GM12878 (cell line): ENCODE results near the gene FNDC3B. TPM values are rescaled to one million over a fixed set of nuclear protein-coding genes. Genes with fewer than 3 reads are reported as not detected.

Experiments used
- ATAC-seq: fragments of 200-7000 bp; cut with Tn5 transposase; 3 replicates; pipeline ENCODE4 v1.9.1; 2020; ENCODE audit warnings: mild to moderate bottlenecking, moderate library complexity
- BruUV-seq: library from RNA; stranded (reverse); fragments of 400-500 nt; replicated peaks from 2 replicates; lab custom pipeline; 2021; lab: Mats Ljungman, UMichigan
- CTCF ChIA-PET: fragments of 300-600 bp; sonication (Branson Sonifier 250); formaldehyde crosslinking; extraction: SDS; loops from one replicate; lab custom pipeline; 2021; ENCODE audit warnings: inconsistent platforms; lab: Yijun Ruan, JAX
- POLR2A ChIA-PET: fragments of 350-600 bp; formaldehyde crosslinking; extraction: SDS; loops from one replicate; lab custom pipeline; 2021; ENCODE audit warnings: inconsistent platforms; lab: Charles Lee
- RAD21 ChIA-PET: fragments of 300-600 bp; sonication (Branson Sonifier 250); formaldehyde crosslinking; loops from one replicate; lab custom pipeline; 2023; ENCODE audit warnings: antibody characterized with exemption; ENCODE audit not compliant: unreplicated experiment; lab: Charles Lee
- SMC1A ChIA-PET: fragments of 300-600 bp; sonication (Branson Sonifier 250); formaldehyde crosslinking; loops from one replicate; lab custom pipeline; 2023; ENCODE audit not compliant: unreplicated experiment, uncharacterized antibody; lab: Charles Lee
- DNase-seq: peaks from one replicate; pipeline ENCODE4 v3.0.0-alpha.2; 2011; ENCODE audit warnings: low read depth, low spot score
- FAIRE-seq: peaks from 3 replicates; lab custom pipeline; 2011; peaks lifted over from hg19 to GRCh38; lab: Jason Lieb, UNC
- H2AFZ ChIP-seq: 2 replicates; pipeline ENCODE4 v1.6.0; 2011; ENCODE audit warnings: low read depth, low read length, control low read depth; ENCODE audit not compliant: control insufficient read depth
- H3K27ac ChIP-seq: 2 replicates; pipeline ENCODE4 v1.5.1; 2011; ENCODE audit warnings: control low read depth; ENCODE audit not compliant: control insufficient read depth, insufficient read depth
- H3K27me3 ChIP-seq, 2 experiments: replicated peaks in 1 of 2; 2 replicates each; pipeline versions ENCODE4 v1.6.0 to v1.6.1; 2011; ENCODE audit warnings: low read length in 1 of 2; ENCODE audit not compliant: control insufficient read depth in 2 of 2, insufficient read depth in 2 of 2
- H3K36me3 ChIP-seq, 2 experiments: 2 replicates each; pipeline ENCODE4 v1.5.1; 2011; ENCODE audit warnings: low read length in 1 of 2; ENCODE audit not compliant: control insufficient read depth in 2 of 2, insufficient read depth in 2 of 2
- H3K4me1 ChIP-seq: 2 replicates; pipeline ENCODE4 v1.6.1; 2011; ENCODE audit warnings: mild to moderate bottlenecking, low read length, moderate library complexity, mixed read lengths; ENCODE audit not compliant: control insufficient read depth, insufficient read depth
- H3K4me2 ChIP-seq: 2 replicates; pipeline ENCODE4 v1.6.0; 2011; ENCODE audit warnings: control low read depth; ENCODE audit not compliant: control insufficient read depth, insufficient read depth
- H3K4me3 ChIP-seq: fragments of 200-600 bp; sonication (generic); 2 replicates; pipeline ENCODE4 v1.5.1; 2016
- H3K79me2 ChIP-seq: 2 replicates; pipeline ENCODE4 v1.6.0; 2011; ENCODE audit warnings: low read length; ENCODE audit not compliant: control insufficient read depth, insufficient read depth
- H3K9ac ChIP-seq: 2 replicates; pipeline ENCODE4 v1.8.0; 2011; ENCODE audit warnings: low read length, control low read depth, mixed read lengths; ENCODE audit not compliant: control insufficient read depth, insufficient read depth
- H3K9me3 ChIP-seq: replicated peaks from 3 replicates; pipeline ENCODE4 v1.5.1; 2011; ENCODE audit warnings: mild to moderate bottlenecking, low read length; ENCODE audit not compliant: control insufficient read depth, insufficient read depth
- H4K20me1 ChIP-seq: 2 replicates; pipeline ENCODE4 v1.6.0; 2011; ENCODE audit not compliant: control insufficient read depth, insufficient read depth
- BHLHE40 ChIP-seq, 2 experiments: fragments of 450-650 bp in 1 of 2; IDR thresholded peaks; 2 replicates each; pipeline ENCODE4 v1.6.1; 2011 to 2017; ENCODE audit warnings: low read depth in 2 of 2, borderline replicate concordance in 1 of 2, improper control_type of control experiment in 1 of 2, low read length in 1 of 2, mild to moderate bottlenecking in 1 of 2
- NFIC ChIP-seq: IDR thresholded peaks from 2 replicates; pipeline ENCODE4 v1.6.1; 2012; ENCODE audit warnings: low read depth, mild to moderate bottlenecking, inconsistent platforms, low read length, moderate library complexity
- RBBP5 ChIP-seq: fragments of 200-600 bp; sonication (generic); conservative IDR thresholded peaks from 2 replicates; pipeline ENCODE4 v1.6.1; 2016
- ZNF384 ChIP-seq: IDR thresholded peaks from 2 replicates; pipeline ENCODE4 v1.6.1; 2012; ENCODE audit warnings: low read depth, mild to moderate bottlenecking, low read length, improper control_type of control experiment, borderline replicate concordance
- ZNF592 ChIP-seq: fragments of 450-650 bp; IDR thresholded peaks from 2 replicates; pipeline ENCODE4 v1.6.1; 2017; ENCODE audit warnings: mild to moderate bottlenecking, moderate library complexity
- WGBS: methylation state at CpG from one replicate; pipeline ENCODE4 v1.1.6; 2016; ENCODE audit warnings: low lambda C conversion rate; ENCODE audit not compliant: insufficient replicate concordance, insufficient coverage; ENCODE audit errors: missing lambda C conversion rate; 5-methylcytosine and 5-hydroxymethylcytosine counted together
- in situ Hi-C: fragments of 300-500 bp; cut with MboI; formaldehyde crosslinking; loops from 9 replicates; pipeline ENCODE4 v1.14.3; 2018; ENCODE audit warnings: mixed read lengths
- intact Hi-C: fragments of 100-400 bp; cut with micrococcal nuclease; formaldehyde crosslinking; loops from one replicate; pipeline ENCODE4 v1.14.2; 2022; ENCODE audit not compliant: unreplicated experiment
- polyA plus RNA-seq, 11 experiments: library from polyadenylated mRNA; depleted of rRNA in 4 of 11; unstranded in 6 of 11; stranded (reverse) in 5 of 11; fragments of >200 nt; fragmentation: Nextera tagmentation in 4 of 11; fragmentation: Illumina TruSeq in 1 of 11; extraction: Ambion mirVana in 4 of 11; extraction: Trizol in 1 of 11; gene quantifications; 1 replicate in 1 of 11; 2 replicates in 10 of 11; pipeline versions ENCODE4 v1.2.1 to v1.2.3, GENCODE V29; 2011 to 2016; ENCODE audit warnings: inconsistent platforms in 2 of 11, missing spikeins in 2 of 11, low read depth in 1 of 11
- total RNA-seq, 4 experiments: library from RNA; depleted of rRNA in 3 of 4; stranded (reverse); fragments of >200 nt in 3 of 4; fragmentation: Illumina TruSeq in 1 of 4; extraction: Trizol in 1 of 4; gene quantifications; 2 replicates each; pipeline versions ENCODE4 v1.2.1 to v1.2.3, GENCODE V29; 2013 to 2021

FNDC3B gene
- total and polyA plus RNA-seq, 10 of the 15 experiments (the other 5 are each of a cell fraction or from before 2014, with no cell fraction given) = 7.9 to 35.0 (median 18.5) TPM

DNA sequence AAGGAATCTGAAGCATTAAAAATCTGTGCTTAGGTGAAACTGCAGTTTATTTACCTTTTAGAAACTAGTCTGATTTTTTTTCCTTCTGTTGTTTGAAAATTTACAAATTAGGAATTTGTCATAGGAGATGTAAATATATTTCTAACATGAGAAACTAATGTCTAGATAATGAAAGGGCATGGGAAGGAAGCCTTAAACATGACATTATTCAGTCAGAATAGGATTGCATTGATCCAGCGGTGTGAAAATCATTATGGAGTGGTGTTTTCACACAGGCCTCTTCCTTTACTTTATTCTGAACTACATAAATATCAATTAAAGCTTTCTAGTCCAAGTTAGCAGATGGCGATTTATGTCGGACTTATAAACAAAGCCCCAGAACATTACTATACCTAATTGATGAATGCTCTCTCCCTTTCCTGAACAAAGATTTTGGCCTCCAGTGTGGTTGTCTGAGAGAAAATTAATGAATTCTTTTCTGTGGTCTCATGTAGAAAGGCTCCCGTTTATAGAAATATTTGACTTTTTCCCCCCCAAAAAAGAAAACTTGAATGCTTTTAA is 37.9 kb downstream of the FNDC3B start:
- BruUV-seq = no TSS peak
- no peak overlapping the region for H3K4me2 ChIP-seq

More for the DNA sequence above, 37.9 kb downstream of the FNDC3B start:
- H3K79me2 ChIP-seq = peaks cover 34% of the 10 kb centered on the region
- WGBS = 100% methylated on average over 4 of the region's 4 CpGs
- ChIA-PET CTCF (interaction anchor here (1.5 kb wide), 1 partner anchor 9 kb away, joined by 3 read pairs; no protein-coding TSS in a partner anchor), RAD21 (no interaction called here), SMC1A (interaction anchor here (0.8 to 1.7 kb wide), 2 partner anchors 11 to 61 kb away, joined by 3 to 4 read pairs; no protein-coding TSS in a partner anchor), POLR2A (no interaction called here)
- TF ChIP-seq RBBP5 (no peak), ZNF592 (no peak), NFIC (no peak), BHLHE40 (IDR thresholded peaks at IDR 0.05; ENCODE audit: borderline replicate concordance in 1 of 2, low read depth in 2 of 2, low read length in 1 of 2) (no peak), ZNF384 (no peak)
- FAIRE-seq (no peak), DNase-seq (no peak), ATAC-seq (no peak)
- H3K27me3 ChIP-seq = no peaks in the 10 kb centered on the region
- peaks cover 1 to 4% of the 10 kb centered on the region in 2 experiments for H3K36me3 ChIP-seq
- no peak overlapping the region for H3K9ac ChIP-seq
- H3K4me3 ChIP-seq = no peak overlapping the region
- H4K20me1 ChIP-seq = no peaks in the 10 kb centered on the region; the same call in 1 of the 2 replicates
- intact Hi-C loops = no loop called here
- no peaks in the 10 kb centered on the region for H3K4me1 ChIP-seq
- no peak overlapping the region for H2AFZ ChIP-seq
- no peaks in the 10 kb centered on the region for H3K9me3 ChIP-seq
- in situ Hi-C loops = no loop called here
- H3K27ac ChIP-seq = no peak overlapping the region
